Measurements from ENCODE around the gene LINGO1.

LINGO1 gene

DNA sequence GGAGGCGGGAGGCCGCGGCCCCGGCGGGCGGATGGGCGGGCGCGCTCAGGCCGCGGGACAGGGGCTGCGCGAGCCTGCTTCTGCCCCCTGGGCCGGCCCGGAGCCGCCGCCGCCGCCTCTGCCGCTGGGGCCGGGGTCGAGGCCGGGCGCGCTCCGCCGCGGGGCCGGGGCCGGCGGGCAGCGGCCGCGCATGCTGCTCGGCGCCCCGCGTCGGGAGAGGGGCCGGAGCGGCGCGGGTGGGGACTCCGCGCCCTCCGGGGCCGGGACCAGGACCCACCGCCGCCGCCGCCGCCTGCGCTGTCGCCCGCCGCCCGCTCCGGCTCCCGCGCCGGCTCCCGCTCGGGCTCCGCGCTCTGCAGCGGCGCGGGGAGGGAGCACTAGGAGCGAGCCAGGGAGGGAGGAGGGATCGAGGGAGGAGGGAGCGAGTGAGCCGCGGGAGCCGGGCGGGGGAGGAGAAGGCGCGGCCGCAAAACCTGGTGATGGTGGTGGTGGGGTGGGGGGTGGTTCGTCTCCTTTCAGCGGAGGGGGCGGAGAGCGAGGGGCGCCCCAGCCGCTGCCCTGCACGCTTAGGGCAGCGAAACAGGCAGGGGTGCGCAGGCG is at the start of gene LINGO1:
TSS of gene LINGO1 (minus strand) at position 379 of the 600 bp plus-strand sequence. CDS start 597 bp downstream, outside the sequence.
- peak in 1 of 2 experiments; percentile 25 for DNase-seq

- DNase-seq: no peak
Observed at GRCh38 chr15:77681362-77681761, 48.6 kb upstream of the LINGO1 start.

DNA sequence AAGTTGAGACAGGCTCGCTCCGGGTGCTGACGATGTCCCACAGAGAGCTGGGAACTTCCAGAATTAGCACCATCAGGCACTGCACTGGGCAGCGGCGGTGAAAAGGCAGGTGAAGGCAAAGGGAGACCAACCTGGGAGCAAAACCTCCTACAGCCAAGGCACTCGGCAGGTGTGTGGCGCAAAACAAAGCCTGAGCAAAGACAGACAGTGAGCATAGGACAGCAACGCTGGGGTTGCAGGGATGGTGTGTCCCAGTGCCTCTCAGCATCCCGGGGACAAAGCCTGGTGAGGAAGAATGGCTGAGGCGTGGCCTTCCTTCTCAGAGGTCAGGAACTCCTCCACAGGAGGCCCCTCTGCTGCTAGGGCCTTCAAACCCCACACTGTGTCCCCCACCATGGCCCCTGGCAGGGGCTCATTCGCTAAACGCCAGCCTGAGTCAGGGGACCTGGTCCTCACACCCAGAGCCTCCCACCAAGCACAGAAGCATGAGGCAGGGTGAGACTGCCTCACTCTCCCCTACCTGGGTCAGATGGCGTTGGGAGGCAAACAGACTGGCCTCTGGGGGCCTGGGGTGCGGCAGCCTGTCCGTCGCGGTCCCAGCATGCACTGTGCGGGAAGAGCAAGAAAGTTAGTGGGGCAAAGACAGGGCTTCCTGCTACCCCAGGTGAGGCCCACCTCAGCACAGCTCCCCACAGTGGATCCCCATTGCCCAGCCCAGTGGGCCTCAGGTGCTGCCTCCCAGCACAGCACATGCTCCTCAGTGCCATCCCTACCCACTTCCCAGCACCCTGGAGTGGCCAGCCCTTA is 44.1 kb upstream of the LINGO1 start:
- DNase-seq: no peak

GRCh38 chr15:77675806-77676415 is 43.2 kb upstream of the LINGO1 start:
- no peak for DNase-seq

DNA sequence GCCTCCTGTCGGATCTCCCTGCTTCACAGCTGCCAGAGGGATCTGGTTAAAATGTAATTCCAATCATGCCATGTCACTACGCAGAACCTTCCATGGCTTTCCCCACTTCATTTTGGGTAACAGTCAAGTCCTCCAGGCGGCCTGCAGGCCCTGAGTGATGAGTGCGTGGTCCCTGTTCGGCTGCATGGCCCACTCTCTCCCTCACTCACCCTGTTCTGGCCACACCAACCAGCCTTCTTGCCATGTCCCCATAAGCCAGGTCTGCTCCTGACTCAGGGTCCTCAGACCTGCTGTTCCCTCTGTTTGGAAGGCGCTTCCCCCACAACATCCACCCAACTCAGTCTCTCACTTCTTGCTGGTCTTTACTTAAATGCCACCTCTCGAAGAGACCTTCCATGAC is 41.6 kb upstream of the LINGO1 start:
- no peak for DNase-seq

- no peak for DNase-seq
Observed at GRCh38 chr15:77673866-77674265, 41.2 kb upstream of the LINGO1 start.

- DNase-seq: no peak
Observed at GRCh38 chr15:77672135-77672534, 39.4 kb upstream of the LINGO1 start.

GRCh38 chr15:77671362-77672056 is 38.8 kb upstream of the LINGO1 start:
- DNase-seq: no peak

GRCh38 chr15:77670558-77671361 is 38.0 kb upstream of the LINGO1 start:
- DNase-seq: no peak

DNA sequence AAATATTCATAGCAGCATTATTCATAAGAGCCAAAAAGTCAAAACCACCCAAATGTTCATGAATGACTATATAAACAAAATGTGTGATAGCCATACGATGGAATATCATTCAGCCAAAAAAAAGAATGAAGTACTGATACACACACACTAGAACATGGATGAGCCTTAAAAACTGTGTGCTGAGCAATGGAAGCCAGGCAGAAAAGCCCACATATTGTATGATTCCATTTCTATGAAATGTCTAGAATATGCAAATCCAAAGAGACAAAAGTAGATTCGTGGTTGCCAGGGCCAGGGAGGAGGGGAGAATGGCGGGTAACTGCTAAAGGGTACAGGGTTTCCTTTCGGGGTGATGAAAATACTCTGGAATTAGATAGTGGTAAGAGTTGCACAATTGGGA is 37.2 kb upstream of the LINGO1 start:
- no peak for DNase-seq

DNA sequence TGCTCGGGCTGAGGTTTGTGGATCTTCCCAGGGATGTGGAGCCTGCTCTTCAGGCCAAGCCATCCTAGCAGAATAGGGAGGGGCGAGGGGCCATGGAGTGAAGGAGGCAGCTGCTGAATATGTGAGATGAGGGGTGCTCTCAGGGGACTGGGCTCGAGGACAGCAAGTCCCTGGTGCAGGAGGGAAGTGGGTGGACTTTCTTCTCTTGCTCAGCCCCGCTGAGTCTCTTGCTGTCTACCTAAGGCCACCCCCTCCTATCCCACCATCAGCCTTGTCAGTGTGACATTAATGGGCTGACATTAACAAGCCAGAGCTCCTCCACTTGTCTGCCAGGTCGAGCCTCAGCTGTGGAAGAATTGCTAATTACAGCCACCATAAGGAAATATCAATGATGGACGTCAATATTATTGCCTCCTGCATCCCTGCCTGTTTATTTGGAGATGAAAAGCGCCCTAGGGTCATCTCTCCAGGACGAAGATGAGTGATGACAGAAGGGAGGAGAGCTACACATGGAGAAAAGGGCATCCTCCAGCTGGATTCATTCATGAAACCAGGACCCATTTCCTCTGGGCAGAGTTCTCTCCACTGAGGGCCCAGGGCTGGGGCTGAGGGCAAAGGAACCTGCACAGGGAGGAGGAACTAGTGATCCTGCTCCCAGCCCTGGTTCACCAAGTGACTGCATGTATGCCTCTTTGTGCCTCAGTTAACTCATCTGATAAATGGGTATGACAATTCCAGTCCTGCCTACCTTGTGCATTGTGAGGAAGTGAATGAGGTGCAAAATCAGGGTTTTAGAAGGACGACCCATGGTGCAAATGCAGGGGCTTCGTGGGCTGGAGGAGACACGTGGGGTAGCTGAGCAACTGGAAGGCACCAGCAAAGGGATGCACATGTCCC is 34.9 kb upstream of the LINGO1 start:
- DNase-seq: no peak

GRCh38 chr15:77666296-77666660 is 33.6 kb upstream of the LINGO1 start:
- DNase-seq: no peak

DNA sequence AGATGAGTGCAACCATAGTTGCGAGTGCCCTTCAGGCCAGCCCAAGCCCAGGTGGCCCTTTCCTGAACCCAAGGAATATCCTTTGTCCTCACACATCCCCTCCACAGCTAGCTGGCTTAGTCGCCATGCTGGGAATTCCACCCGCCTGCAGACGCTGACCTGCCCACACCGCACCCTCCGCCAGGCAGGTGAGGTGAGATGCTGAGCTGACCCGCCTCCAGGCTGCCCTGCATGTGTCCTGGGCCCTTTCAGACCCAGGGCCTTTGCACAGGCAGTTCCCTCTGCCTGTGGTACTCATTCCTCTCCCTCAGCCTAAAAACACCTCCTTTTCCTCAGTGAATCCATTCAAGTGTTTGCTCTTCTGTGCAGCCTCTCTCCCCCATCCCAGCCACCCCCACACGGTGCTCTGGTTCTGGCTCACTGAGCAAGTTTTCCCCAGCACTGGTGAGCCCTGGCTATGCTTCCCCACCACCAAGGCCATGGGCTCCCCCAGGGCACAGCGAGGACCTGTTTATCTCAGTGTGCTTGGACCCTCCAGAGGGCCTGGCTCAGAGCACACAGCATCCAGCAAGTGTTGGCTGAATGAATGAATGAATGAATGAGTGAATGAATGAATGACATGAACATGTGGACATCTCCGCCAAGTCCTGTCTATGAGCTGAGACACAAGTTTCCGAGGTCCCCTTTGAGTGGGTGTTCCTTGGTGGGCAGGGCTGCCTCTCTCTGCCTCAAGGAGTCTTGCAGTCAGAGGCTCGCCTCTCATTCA is 33.0 kb upstream of the LINGO1 start:
- no peak for DNase-seq

GRCh38 chr15:77664428-77664827 is 31.7 kb upstream of the LINGO1 start:
- no peak for DNase-seq

DNA sequence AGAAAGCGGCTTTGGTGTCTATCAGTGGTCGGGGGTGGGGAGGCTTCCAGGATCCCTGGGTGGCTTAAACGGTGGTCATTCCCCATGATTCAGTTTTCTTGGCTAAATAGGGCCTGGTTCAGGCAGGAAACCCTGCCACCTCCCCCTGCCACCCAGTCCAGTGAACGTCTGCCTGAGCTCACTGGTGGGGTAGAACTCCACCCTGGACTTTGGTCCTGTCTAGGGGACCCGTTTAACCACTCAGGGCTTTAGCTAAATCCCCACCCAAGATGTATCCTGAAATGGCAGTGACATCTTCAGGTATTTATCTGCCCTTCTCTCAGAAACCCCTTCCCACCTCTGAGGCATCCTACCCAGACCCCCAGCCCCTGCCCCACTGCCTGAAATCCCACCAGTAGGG is 30.5 kb upstream of the LINGO1 start:
- DNase-seq: no peak

DNA sequence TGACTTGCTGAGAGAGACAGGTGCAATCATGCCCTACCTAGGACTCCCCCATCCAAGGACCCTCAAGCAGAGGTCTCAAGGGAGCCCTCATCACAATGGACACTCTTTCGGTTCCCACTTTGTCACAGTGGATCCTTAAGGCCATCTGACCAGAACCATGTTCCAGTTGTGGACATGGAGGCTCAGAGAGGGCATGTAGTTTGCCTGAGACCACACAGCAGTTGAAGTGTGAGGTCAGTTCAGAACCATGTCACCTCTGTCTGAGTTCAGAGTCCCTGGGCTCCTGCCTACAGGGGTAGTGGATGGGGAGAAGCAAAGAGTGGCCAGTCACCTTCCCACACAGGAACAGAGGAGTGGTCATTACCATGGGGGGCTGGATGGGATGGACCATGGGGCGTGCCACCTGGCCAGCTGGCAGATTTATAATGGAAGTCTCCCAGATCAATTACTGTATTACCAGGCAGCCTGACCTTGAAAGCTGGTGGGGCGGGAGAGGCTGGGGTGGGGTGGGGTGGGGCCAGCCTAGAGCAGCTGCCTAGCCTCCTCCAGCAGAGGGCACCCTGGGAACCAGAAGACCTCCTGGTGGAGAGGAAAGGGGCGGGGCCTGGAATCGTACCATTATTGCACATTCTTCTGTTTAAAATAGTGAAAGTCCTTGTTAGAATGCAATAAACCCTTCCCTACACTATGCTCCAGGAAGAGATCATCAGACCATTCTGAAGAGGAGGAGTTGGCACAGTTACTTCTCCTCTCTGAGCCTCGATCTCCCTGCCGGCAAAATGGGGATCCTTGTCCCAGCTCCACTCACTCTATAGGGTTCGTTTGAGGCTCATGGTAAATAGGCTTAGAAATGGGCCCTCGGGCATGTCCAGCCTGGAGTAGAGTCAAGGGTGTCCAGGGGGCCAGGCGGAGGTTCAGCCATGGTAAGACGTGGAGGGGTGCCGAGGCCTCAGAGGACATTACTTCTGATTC is 26.9 kb upstream of the LINGO1 start:
- peak; percentile 42 to 52 for DNase-seq

- no peak for DNase-seq
Observed at GRCh38 chr15:77658304-77658703, 25.6 kb upstream of the LINGO1 start.

DNA sequence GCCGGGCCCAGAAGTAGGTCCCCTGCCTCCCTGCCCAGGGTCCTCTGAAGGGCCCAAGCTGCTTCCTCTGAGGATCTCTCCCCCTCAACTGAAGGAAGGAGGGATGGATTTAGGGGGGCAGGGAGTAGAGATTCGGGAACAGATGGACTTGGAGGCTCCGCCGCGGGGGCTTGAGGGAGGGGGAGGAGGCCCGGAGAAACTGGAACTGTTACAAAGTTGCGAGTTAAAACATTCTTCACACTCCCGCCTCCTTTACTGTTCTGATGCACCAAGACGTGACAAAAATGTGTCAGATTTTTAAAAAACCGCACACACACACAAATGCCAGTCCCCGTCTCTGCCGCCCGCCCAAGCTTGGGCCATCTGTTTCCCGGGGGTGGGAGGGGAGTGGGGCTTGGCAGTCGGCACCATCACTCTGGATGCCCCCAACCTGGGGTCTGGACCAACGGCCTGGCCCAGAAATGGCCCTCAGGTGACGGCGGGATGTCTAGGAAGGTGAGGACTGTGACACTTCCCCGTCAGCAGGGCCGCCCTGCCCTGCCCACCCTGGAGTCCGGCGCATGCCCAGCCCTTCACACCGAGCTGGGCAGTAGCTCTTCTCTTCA is 25.0 kb upstream of the LINGO1 start:
- DNase-seq: no peak

DNA sequence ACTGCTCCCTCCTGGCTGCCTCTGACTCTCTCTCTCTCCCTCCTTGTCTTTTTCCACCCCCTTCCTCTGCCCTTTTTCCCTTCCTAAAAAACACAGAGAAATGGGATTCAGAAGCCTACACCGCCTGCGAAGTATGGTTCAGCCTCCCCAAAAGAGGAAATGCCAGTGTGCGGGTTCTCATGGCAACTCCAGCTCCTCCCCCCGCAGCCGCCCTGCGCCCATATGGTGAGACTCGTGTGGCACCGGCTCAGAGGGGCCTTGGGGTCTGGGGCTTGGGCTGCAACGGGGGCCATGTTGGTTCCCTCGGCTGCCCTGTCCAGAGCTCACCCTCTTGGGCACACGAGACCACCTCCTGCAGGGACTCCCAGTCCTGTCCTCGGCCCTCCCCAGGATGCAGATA is 23.6 kb upstream of the LINGO1 start:
- no peak for DNase-seq
